ENCODE results near the gene ESYT3. TPM values are rescaled to one million over a fixed set of nuclear protein-coding genes. Genes with fewer than 3 reads are reported as not detected.

The ESYT3 gene
- total and polyA plus RNA-seq, 9 of the 15 experiments (the other 6 are each of a cell fraction or from before 2014, with no cell fraction given), result not detected

DNA sequence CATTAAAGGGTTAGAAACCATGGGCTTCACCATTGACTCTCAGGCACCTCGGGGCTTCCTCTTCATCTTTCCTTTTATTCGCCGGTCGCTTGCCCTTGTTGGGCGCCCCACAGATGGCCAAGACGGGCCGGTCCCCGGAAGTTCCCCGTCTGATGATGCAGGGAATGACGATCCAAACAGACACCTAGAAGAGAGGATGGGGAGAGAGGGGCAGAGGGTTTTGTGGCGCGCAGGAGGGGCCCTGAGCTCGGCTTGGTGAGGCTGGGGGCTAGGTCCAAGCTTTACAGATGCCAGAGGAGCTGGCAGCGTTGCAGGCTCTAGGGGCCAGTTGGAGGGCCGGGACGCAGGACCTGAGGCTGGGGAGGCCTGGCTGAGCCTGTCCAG lies 532 bp upstream of the ESYT3 start:
- H3K36me3 ChIP-seq (ENCODE audit: control insufficient read depth, insufficient read depth, low read length), result no peaks in the 10 kb centered on the region
- H3K9me1 ChIP-seq (ENCODE audit: control insufficient read depth, insufficient read depth, low read length), result no peaks in the 10 kb centered on the region
- no TSS peak for BruUV-seq (replicated peaks)
- no peak overlapping the region for H3K4me3 ChIP-seq
- no peak overlapping the region for H3K4me2 ChIP-seq (ENCODE audit: insufficient read depth, low read length)
- no peak overlapping the region for H2AFZ ChIP-seq (ENCODE audit: low read depth, low read length)
- WGBS (ENCODE audit: insufficient coverage, low coverage, missing lambda C conversion rate), result 29% methylated on average over 13 of the region's 16 CpGs
- in situ Hi-C loops (cut with MboI) (no loop called here), intact Hi-C loops (cut with micrococcal nuclease) (no loop called here)
- H3K9me3 ChIP-seq (replicated peaks; ENCODE audit: control insufficient read depth, insufficient read depth, low read depth, low read length), result no peaks in the 10 kb centered on the region
- ChIA-PET CTCF (ENCODE audit: low intra/inter-chr PET ratio) (no interaction called here), POLR2A (no interaction called here)
- H3K9ac ChIP-seq (ENCODE audit: insufficient read depth in 1 of 2, low read depth in 2 of 2, low read length in 2 of 2), result no peak overlapping the region
- ATAC-seq (no peak), DNase-seq (ENCODE audit: extremely low read depth in 1 of 4, low spot score in 3 of 4) (no peak), FAIRE-seq (no peak)
- no peak overlapping the region for H3K27ac ChIP-seq (ENCODE audit: extremely low read depth, low read depth, low read length)
- H3K79me2 ChIP-seq (ENCODE audit: control insufficient read depth, insufficient read depth, low read length), result no peaks in the 10 kb centered on the region
- no peaks in the 10 kb centered on the region; a peak in 1 of 5 replicates for H3K4me1 ChIP-seq (replicated peaks in 1 of 2; ENCODE audit: control insufficient read depth in 2 of 2, insufficient read depth in 2 of 2, low read length in 2 of 2)
- no peak for TF ChIP-seq ZNF76 (CRISPR knock-in tag; IDR thresholded peaks at IDR 0.05; ENCODE audit: borderline replicate concordance)
- no peak for TF ChIP-seq HDGF (IDR thresholded peaks at IDR 0.05)
- no peak for TF ChIP-seq SMAD4 (CRISPR knock-in tag; conservative IDR thresholded peaks at IDR 0.05)
- TF ChIP-seq BCOR (IDR thresholded peaks at IDR 0.05), result no peak
- no peaks in the 10 kb centered on the region for H4K20me1 ChIP-seq (replicated peaks; ENCODE audit: control insufficient read depth, insufficient read depth, low read length)
- H3K27me3 ChIP-seq (ENCODE audit: control insufficient read depth in 2 of 2, insufficient read depth in 2 of 2, low read length in 2 of 2), result peaks cover 0 to 47% of the 10 kb centered on the region in 2 experiments; a peak in 2 of 5 replicates

DNA sequence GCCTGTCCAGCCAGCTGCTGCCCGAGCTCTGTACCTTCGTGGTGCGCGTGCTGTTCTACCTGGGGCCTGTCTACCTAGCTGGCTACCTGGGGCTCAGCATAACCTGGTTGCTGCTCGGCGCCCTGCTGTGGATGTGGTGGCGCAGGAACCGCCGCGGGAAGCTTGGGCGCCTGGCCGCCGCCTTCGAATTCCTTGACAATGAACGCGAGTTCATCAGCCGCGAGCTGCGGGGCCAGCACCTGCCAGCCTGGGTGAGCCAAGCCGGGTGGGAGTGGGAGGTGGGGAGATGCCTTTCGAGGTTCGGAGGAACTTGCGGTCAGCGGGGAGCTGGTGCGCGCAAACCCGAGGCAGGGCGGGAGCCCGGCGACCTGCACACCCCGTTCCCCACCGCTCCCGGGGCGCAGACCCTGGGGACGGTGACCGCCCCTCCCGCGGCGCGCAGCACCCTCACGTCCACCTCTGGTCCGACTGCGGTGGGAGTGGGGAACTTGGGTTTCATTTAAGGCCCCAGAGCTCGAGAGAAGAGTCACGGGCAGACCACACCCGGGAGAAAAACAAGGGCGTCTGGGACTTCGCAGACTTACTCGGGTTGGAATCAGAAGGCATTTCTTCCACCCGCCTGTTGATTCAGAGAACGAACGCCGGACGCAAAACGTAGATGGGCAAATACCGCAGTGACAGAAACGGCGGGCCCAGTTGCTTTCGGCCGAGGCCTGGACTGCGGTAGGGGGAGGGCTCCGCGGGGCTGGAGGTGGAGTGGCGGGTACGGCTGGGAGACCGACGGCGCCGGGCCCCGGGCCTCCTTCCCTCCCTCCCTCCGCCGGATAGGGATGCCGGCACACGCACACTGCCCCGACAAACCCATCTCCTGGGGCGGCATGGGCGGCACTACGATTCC lies 708 bp downstream of the ESYT3 start:
- DNase-seq (ENCODE audit: extremely low read depth in 1 of 4, low spot score in 3 of 4), result no peak
- Histone ChIP-seq H3K9me1 (ENCODE audit: control insufficient read depth, insufficient read depth, low read length) (no peaks in the 10 kb centered on the region), H3K27ac (ENCODE audit: extremely low read depth, low read depth, low read length) (no peak overlapping the region), H3K36me3 (ENCODE audit: control insufficient read depth, insufficient read depth, low read length) (no peaks in the 10 kb centered on the region), H3K27me3 (ENCODE audit: control insufficient read depth in 2 of 2, insufficient read depth in 2 of 2, low read length in 2 of 2) (peaks cover 0 to 56% of the 10 kb centered on the region in 2 experiments; a peak in 2 of 5 replicates), H4K20me1 (replicated peaks; ENCODE audit: control insufficient read depth, insufficient read depth, low read length) (no peaks in the 10 kb centered on the region), H2AFZ (ENCODE audit: low read depth, low read length) (no peak overlapping the region), H3K9ac (ENCODE audit: insufficient read depth in 1 of 2, low read depth in 2 of 2, low read length in 2 of 2) (no peak overlapping the region), H3K4me3 (no peak overlapping the region), H3K4me1 (replicated peaks in 1 of 2; ENCODE audit: control insufficient read depth in 2 of 2, insufficient read depth in 2 of 2, low read length in 2 of 2) (no peaks in the 10 kb centered on the region; a peak in 2 of 5 replicates), H3K79me2 (ENCODE audit: control insufficient read depth, insufficient read depth, low read length) (no peaks in the 10 kb centered on the region), H3K4me2 (ENCODE audit: insufficient read depth, low read length) (no peak overlapping the region), H3K9me3 (replicated peaks; ENCODE audit: control insufficient read depth, insufficient read depth, low read depth, low read length) (no peaks in the 10 kb centered on the region)
- intact Hi-C loops (cut with micrococcal nuclease), result no loop called here
- no TSS peak for BruUV-seq (replicated peaks)
- in situ Hi-C loops (cut with MboI), result no loop called here
- ChIA-PET CTCF (ENCODE audit: low intra/inter-chr PET ratio) (no interaction called here), POLR2A (interaction anchor here (0.6 to 0.7 kb wide), 3 partner anchors 9 to 1450 kb away, joined by 3 read pairs; no protein-coding TSS in a partner anchor)
- 40% methylated on average over 29 of the region's 78 CpGs for WGBS (ENCODE audit: insufficient coverage, low coverage, missing lambda C conversion rate)
- ATAC-seq, result no peak
- FAIRE-seq, result no peak
- TF ChIP-seq TRIM24 (IDR thresholded peaks at IDR 0.05), result no peak
- no peak for TF ChIP-seq HNRNPUL1 (IDR thresholded peaks at IDR 0.05; ENCODE audit: low read length)
- TF ChIP-seq TAF15 (IDR thresholded peaks at IDR 0.05; ENCODE audit: low read depth, low read length), result no peak
- TF ChIP-seq GABPB1 (CRISPR knock-in tag; IDR thresholded peaks at IDR 0.05), result no peak
- TF ChIP-seq WHSC1 (IDR thresholded peaks at IDR 0.05; ENCODE audit: low read length), result no peak
- TF ChIP-seq SREBF2 (CRISPR knock-in tag; IDR thresholded peaks at IDR 0.05), result no peak
- TF ChIP-seq, protein P1, sequence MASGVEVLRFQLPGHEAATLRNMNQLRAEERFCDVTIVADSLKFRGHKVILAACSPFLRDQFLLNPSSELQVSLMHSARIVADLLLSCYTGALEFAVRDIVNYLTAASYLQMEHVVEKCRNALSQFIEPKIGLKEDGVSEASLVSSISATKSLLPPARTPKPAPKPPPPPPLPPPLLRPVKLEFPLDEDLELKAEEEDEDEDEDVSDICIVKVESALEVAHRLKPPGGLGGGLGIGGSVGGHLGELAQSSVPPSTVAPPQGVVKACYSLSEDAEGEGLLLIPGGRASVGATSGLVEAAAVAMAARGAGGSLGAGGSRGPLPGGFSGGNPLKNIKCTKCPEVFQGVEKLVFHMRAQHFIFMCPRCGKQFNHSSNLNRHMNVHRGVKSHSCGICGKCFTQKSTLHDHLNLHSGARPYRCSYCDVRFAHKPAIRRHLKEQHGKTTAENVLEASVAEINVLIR (CRISPR knock-in tag; IDR thresholded peaks at IDR 0.05), result no peak
- no peak for TF ChIP-seq ZNF717 (CRISPR knock-in tag; IDR thresholded peaks at IDR 0.05)
- TF ChIP-seq, protein P2, sequence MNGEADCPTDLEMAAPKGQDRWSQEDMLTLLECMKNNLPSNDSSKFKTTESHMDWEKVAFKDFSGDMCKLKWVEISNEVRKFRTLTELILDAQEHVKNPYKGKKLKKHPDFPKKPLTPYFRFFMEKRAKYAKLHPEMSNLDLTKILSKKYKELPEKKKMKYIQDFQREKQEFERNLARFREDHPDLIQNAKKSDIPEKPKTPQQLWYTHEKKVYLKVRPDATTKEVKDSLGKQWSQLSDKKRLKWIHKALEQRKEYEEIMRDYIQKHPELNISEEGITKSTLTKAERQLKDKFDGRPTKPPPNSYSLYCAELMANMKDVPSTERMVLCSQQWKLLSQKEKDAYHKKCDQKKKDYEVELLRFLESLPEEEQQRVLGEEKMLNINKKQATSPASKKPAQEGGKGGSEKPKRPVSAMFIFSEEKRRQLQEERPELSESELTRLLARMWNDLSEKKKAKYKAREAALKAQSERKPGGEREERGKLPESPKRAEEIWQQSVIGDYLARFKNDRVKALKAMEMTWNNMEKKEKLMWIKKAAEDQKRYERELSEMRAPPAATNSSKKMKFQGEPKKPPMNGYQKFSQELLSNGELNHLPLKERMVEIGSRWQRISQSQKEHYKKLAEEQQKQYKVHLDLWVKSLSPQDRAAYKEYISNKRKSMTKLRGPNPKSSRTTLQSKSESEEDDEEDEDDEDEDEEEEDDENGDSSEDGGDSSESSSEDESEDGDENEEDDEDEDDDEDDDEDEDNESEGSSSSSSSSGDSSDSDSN (IDR thresholded peaks at IDR 0.05; ENCODE audit: borderline replicate concordance in 1 of 2, low read depth in 2 of 2, low read length in 2 of 2), result no peak

Measured in K562 (cell line).